NCI-H2196 treated with DMSO at 0.1 percent for 48 hours (cell line): ENCODE data around the gene NGRN.

Experiments used
- DNase-seq: peaks from one replicate; lab custom pipeline; 2025; ENCODE audit not compliant: unreplicated experiment; lab: John Stamatoyannopoulos, UW

NGRN gene, protein sequence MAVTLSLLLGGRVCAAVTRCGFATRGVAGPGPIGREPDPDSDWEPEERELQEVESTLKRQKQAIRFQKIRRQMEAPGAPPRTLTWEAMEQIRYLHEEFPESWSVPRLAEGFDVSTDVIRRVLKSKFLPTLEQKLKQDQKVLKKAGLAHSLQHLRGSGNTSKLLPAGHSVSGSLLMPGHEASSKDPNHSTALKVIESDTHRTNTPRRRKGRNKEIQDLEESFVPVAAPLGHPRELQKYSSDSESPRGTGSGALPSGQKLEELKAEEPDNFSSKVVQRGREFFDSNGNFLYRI

DNA sequence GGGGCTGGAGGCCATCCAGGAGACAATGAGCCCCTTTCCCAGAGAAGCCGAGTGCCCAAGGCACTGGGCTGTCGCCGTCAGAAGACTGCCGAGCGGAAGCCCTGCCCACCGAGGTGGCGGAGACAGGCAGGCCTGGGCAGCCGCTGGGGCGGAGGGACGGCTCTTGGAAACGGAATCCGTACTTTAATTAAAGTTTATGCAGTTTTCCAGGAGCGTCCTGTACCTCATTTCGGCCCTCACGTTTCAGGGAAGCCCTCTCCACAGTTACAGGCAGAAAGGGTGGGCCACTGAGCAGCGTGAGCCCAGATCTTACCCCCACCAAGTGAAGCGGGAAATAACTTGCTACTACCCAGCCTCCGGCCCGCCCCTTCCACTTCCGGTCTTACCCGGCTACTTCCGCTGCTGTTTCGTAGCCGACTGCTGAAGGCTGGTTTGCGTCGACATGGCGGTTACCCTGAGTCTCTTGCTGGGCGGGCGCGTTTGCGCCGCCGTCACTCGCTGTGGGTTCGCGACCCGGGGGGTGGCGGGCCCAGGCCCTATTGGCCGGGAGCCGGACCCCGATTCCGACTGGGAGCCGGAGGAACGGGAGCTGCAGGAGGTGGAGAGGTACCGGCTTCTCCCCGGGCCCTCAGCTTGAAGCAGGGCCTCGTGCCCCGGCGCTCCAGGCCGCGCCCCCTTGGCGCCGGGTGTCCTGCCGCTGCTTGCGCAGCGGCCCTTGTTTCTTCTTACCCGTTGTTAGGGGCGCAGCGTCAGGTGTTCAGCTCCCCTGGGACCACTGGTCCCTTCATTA is at the start of gene NGRN:
Gene NGRN, plus strand, starts transcription at position 402 of the 790 bp plus-strand sequence. Its CDS starts 41 bp downstream, at position 443.
- DNase-seq: peak; percentile 36

DNA sequence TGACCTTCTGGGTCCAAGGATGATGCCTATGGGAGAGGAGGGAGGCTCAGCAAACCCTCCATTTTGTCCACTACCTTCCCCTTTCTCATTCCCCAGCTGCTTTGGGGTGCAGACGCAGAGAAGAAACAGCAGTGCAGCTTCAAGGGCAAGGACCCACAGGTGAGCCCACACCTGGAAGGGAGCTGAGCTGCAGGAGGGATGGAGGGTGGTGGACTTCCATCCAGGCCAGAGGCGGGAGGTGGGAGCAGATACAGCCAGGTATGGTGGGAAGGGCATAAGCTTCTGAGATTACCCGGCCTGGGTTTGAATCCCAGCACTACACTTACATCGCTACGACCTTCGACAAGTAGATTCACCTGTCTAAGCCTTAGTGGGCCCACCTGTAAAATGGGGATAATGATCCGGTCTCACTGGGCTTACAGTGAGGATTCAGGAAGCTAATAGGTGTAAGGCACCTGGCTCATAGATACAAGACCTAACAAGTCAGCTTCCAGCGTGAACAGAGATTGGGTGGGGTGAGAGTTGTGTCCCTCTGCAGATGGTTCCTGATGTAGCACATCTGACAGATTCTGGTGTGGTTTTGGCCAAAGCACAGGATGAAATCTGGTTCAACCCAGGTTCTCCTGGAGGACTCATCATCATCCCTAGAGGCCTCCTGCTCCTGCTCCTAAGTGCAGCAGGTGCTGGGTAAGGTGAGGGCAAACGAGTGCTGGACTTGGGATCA is 47.6 kb upstream of the NGRN start:
- DNase-seq: no peak

DNA sequence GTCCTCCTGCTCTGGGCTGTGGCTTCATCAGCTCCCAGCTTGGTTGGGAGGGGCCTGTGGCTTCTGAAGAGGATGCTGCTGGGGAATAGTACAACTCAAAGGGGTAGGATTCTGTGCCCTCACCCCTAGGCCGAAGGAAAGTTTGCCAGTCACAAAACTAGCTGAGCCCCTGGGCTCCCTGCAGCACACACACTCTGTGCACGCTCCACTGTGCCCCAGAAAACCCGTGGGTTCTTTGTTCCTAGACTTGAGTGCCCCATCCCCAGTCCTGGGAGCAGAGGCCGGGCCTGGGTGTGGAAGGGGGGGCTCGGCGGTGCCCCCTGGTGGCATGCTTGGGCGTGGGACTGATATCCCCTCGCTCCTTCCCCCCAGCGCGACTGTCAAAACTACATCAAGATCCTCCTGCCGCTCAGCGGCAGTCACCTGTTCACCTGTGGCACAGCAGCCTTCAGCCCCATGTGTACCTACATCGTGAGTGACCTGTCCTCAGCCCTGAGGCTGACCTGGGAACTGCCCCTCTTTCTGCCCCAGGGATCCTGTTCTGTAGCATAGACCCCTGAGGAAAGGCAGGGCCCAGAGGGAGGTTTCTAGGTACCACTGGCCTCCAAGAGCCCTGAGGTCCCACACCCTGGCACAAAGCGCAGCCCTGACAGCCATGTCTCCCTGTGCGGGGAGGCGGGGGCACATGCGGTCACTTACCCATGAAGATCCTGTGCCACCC is 45.9 kb upstream of the NGRN start:
- DNase-seq: no peak

DNA sequence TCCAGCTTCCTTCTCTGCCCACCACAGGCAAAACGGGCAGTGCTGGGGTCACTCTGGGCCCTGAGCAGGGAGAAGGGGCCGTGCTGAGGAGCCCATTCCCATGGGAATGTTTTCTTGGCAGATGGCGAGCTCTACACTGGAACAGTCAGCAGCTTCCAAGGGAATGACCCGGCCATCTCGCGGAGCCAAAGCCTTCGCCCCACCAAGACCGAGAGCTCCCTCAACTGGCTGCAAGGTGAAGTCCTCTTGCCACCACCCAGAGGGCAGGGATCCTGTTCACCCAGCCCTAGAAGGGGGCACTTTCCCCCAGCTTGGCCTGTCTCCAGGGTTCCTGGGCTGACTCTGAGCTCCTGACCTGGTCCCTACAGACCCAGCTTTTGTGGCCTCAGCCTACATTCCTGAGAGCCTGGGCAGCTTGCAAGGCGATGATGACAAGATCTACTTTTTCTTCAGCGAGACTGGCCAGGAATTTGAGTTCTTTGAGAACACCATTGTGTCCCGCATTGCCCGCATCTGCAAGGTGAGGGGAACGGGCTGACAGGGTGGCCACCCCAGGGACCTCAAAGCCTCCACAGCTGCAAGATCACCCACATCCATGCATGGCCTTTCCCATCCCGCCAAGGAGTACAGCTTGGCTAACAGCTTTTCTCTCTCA is 44.1 kb upstream of the NGRN start:
- peak; percentile 24 for DNase-seq

DNA sequence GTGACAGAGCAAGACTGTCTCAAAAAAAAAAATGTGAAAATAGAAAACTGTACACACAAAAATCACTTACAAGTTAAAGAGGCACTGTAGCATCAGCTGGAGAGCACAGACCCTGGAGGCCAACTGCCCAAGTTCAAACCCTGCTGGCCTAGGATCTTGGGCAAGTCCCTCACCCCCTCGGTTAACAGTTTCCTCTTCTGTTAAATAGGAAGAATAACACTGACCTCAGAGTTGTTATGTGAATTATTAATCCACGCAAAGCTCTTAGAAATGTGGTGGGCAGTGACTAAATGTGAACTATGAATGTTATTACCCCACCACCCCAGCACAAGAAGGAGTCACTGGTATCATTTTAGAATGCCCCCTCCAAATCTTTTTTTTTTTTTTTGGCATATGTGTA is 42.9 kb upstream of the NGRN start:
- no peak for DNase-seq

DNA sequence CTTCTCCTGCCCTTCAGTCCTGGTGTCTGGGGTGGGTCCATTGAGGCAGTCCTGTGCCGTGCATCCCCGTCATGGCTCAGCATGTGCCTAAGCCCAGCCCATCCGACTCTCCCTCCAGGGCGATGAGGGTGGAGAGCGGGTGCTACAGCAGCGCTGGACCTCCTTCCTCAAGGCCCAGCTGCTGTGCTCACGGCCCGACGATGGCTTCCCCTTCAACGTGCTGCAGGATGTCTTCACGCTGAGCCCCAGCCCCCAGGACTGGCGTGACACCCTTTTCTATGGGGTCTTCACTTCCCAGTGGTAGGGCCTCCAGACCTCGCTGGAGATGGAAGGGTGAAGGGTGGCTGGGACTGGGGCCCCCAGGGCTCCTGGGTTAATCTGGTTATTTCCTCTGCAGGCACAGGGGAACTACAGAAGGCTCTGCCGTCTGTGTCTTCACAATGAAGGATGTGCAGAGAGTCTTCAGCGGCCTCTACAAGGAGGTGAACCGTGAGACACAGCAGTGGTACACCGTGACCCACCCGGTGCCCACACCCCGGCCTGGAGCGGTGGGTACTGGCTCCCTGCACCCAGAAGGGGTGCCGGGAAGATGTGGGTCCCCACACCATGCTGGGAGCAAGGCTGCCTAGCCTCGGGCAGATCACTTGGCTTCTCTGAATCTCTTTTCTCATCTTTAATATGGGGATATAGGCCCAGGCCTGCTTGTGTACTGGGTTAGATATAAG is 41.9 kb upstream of the NGRN start:
- DNase-seq: no peak

DNA sequence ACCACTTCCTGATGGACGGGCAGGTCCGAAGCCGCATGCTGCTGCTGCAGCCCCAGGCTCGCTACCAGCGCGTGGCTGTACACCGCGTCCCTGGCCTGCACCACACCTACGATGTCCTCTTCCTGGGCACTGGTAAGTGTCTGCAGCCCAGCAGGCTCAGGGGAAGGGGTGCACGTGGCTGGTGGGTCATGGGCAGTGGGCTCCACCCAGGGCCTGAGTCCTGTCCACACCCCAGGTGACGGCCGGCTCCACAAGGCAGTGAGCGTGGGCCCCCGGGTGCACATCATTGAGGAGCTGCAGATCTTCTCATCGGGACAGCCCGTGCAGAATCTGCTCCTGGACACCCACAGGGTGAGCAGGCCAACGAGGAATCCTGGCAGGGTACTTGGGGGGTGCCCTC is 40.4 kb upstream of the NGRN start:
- no peak for DNase-seq

DNA sequence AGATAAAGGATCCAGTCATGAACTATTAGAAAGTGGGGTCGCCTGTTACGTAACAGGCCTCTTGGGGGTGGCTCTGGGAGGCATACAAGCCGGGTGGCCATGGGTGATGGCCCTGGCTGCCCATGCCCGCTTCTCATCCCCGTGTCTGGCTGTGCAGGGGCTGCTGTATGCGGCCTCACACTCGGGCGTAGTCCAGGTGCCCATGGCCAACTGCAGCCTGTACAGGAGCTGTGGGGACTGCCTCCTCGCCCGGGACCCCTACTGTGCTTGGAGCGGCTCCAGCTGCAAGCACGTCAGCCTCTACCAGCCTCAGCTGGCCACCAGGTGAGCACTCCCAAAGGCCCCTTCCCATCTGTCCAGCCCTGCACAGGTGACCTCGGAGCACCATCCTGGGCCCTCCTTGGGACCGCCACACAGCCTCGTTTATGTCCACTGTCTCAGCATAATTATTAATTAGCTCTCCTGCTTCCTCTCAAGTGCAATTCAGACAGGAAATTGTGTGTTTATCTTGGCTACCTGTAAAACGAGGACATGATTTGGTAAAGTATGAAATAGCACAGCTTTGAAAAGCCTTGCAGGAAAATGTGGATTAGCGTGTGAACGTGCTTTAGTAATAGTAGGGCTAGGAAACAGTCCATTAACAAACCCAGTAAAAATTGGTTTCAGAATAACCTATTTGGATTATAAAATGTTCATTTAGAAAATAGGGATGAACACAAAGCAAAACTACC is 39.8 kb upstream of the NGRN start:
- no peak for DNase-seq

DNA sequence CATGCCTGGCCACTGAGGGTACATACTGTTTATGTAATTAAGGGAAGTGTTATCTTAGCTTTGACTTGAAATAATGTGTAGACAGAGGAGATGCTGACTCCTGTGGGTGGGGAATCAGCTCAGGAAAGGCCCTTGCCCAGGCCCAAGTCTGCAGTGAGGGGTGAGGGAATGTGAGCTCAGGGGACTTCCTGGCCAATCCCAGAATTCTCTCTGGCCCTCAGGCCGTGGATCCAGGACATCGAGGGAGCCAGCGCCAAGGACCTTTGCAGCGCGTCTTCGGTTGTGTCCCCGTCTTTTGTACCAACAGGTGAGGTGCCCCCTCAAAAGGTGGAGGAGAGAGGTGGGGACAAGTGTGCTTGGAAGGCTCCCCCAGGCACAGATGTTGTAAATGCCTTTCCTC is 38.1 kb upstream of the NGRN start:
- DNase-seq: no peak

DNA sequence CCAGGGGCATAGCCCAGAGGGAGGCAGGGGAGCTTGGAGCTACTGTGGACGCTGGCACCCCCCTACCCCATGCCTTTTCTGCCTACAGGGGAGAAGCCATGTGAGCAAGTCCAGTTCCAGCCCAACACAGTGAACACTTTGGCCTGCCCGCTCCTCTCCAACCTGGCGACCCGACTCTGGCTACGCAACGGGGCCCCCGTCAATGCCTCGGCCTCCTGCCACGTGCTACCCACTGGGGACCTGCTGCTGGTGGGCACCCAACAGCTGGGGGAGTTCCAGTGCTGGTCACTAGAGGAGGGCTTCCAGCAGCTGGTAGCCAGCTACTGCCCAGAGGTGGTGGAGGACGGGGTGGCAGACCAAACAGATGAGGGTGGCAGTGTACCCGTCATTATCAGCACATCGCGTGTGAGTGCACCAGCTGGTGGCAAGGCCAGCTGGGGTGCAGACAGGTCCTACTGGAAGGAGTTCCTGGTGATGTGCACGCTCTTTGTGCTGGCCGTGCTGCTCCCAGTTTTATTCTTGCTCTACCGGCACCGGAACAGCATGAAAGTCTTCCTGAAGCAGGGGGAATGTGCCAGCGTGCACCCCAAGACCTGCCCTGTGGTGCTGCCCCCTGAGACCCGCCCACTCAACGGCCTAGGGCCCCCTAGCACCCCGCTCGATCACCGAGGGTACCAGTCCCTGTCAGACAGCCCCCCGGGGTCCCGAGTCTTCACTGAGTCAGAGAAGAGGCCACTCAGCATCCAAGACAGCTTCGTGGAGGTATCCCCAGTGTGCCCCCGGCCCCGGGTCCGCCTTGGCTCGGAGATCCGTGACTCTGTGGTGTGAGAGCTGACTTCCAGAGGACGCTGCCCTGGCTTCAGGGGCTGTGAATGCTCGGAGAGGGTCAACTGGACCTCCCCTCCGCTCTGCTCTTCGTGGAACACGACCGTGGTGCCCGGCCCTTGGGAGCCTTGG is 37.4 kb upstream of the NGRN start:
- DNase-seq: no peak

DNA sequence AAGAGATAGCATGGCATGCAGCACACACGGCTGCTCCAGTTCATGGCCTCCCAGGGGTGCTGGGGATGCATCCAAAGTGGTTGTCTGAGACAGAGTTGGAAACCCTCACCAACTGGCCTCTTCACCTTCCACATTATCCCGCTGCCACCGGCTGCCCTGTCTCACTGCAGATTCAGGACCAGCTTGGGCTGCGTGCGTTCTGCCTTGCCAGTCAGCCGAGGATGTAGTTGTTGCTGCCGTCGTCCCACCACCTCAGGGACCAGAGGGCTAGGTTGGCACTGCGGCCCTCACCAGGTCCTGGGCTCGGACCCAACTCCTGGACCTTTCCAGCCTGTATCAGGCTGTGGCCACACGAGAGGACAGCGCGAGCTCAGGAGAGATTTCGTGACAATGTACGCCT is 36.5 kb upstream of the NGRN start:
- no peak for DNase-seq

DNA sequence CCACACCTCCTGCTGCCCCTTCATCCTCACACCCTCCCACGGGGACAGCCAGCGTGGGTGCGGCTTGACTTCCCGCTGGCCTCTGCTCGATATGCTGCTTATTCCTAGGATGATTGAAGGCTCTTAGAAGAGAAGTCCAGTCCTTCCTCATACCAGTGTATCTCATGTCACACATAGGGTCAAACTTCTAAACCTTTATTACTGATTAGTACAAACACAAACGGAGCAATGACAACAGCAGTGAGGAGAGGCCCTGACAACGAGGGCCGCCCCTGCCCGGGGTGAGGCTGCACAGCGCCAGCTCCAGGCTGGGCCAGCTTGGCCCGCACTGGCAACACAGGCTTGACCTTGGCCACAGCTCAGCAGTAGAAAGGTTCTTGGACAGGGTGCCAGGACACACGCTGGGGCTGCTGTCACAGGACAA is 35.4 kb upstream of the NGRN start:
- no peak for DNase-seq

DNA sequence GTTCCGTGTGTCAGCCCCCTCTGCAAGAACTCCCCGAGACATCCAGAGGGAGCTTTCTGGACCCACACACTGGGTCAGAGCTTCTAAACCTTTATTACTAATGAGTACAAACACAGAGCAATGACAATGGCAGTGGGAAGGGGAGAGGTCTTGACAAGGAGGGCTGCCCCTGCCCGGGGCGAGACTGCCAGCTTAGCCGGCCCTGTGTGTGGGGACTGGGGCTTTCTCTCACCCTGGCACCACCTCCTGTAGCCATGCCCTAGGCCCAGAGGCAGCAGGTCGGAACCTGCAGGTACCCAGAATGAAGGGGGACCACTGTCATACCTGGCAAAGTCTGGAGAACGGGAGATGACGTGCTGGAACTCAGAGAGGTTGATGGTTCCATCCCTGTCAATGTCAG is 34.9 kb upstream of the NGRN start:
- no peak for DNase-seq

DNA sequence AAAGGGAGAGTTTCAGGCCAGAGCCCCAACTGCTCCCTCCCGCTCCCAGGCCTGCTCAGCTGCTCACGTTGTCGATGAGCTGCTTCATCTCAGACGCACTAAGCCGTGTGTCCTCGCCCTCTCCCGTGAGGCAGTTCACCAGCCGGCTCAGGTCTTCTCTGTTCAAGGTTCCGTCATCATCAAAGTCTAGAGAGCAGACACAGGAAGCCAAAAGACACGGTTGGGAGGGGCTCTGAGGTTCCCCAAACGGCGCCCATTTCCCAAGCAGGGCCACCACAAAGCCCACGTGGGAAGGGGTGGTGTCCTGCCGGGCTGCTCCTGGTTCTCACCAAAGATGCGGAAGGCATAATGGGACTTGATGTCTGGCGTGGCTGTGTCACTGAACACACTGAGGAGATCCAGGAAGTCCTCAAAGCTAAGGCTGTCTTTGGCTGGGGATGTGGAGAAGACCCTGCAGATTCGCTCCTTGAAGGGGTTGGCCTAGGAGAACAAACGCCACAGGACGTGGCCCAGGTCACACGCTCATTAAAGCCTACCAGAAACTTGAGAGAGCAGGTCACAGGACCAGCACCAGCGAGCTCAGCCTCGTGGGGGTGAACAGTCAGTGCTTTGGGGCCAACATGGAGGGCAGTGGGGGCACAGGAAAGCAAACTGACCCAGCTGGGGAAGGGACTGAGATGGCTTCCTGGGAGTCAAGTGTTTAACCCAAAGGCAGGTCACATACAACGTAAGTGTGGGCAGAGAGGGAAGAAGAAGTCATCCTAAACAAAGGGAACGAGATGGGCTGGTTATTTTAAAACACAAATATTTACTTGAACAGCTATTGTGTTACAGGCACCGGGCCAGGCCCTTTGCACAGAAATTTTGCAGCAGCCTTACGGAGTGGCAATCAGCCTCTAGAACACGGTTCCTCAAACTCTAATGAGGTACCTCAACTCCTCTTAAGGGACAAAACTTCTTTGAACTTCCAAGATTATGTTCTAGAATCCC is 34.1 kb upstream of the NGRN start:
- DNase-seq: no peak

DNA sequence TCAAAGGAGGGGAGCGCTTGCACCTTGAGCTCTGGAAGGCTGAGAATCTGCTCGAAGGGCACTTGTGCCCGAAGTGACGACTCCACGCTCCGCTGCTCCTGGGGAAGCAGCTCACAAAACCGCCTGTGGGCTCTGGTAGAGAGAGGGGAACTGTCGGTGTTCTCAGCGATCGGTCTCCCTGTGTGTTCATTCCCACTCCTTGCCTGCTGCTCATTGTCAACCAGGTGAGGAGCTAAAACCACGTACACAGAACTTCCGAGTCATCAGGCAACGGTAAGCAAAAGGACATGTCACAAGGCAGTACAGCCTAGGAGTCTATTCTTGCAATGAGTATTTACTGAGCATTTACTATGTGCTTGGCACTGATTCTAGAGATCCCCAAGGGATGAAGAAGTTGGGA is 33.3 kb upstream of the NGRN start:
- DNase-seq: no peak

DNA sequence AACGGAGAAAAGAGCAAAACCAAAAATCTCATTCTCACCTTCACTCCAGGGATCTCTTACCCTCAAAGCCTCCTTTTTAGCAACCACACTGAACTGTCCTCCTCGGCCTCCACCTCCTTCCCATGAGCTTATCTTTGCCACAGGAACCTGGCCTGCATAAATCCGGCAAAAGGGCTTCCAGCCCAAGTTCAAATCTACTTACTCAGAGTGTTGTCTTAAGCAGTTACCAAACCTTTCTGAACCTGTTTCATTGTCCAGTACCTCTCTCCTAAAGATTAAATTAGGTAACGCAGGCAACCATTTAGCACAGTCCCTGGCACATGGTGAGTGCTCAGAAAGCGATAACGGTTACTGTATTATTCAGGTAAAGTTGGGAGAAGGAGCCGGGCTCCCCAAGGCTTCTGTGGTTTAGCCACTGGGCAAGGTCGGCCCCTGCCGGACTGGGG is 32.5 kb upstream of the NGRN start:
- DNase-seq: no peak
